Esophagus muscularis mucosa (tissue), 4 donors: ENCODE measurements around the gene LRRK1.

Source experiments
- CTCF ChIP-seq, 3 experiments: fragments of 200-600 bp in 2 of 3; fragments of 450-650 bp in 1 of 3; sonication (generic) in 2 of 3; IDR thresholded peaks; one replicate each; pipeline ENCODE4 v1.5.1; 2017 to 2019; ENCODE audit warnings: antibody characterized with exemption in 3 of 3, mild to moderate bottlenecking in 2 of 3, moderate library complexity in 1 of 3
- EP300 ChIP-seq: sonication (generic); formaldehyde crosslinking; IDR thresholded peaks from one replicate; pipeline ENCODE4 v1.6.1; 2017; ENCODE audit warnings: antibody characterized with exemption
- POLR2A ChIP-seq: fragments of 450-650 bp; IDR thresholded peaks from one replicate; pipeline ENCODE4 v1.6.1; 2017; ENCODE audit warnings: antibody characterized with exemption, moderate library complexity, mild to moderate bottlenecking, low read depth
- POLR2AphosphoS5 ChIP-seq, 2 donors: sonication (generic); formaldehyde crosslinking; IDR thresholded peaks; one replicate each; pipeline ENCODE4 v1.6.1; 2017; ENCODE audit warnings: antibody characterized with exemption in 2 of 2

GRCh38 chr15:100987143-100987542 is 68.0 kb downstream of the LRRK1 start:
- TF ChIP-seq POLR2AphosphoS5 (IDR thresholded peaks at IDR 0.05) (no peak), CTCF (IDR thresholded peaks at IDR 0.05) (no peak), POLR2A (no peak), EP300 (no peak)
